K562 (cell line): ENCODE data around the gene PLCL2. TPM values are rescaled to one million over a fixed set of nuclear protein-coding genes. Genes with fewer than 3 reads are reported as not detected.

ENCODE experiments used
- MAFF ChIP-seq: IDR thresholded peaks from 2 replicates; pipeline ENCODE4 v1.6.1; 2012; ENCODE audit warnings: low read length, improper control_type of control experiment
- MTA3 ChIP-seq: fragments of 450-650 bp; formaldehyde crosslinking; IDR thresholded peaks from 2 replicates; pipeline ENCODE4 v1.6.1; 2017; ENCODE audit warnings: mild to moderate bottlenecking, borderline replicate concordance
- NCOA2 ChIP-seq, 2 experiments: fragments of 450-650 bp; IDR thresholded peaks; 2 replicates each; pipeline ENCODE4 v1.6.1; 2018; ENCODE audit warnings: mild to moderate bottlenecking in 2 of 2, moderate library complexity in 1 of 2; ENCODE audit not compliant: partially characterized antibody in 2 of 2
- PHTF2 ChIP-seq: fragments of 250-450 bp; sonication (Bioruptor Pico); IDR thresholded peaks from 2 replicates; pipeline ENCODE4 v1.5.0; 2021; ENCODE audit warnings: mild to moderate bottlenecking
- STAT5A ChIP-seq: IDR thresholded peaks from 2 replicates; pipeline ENCODE4 v1.6.1; 2012; ENCODE audit warnings: low read length, inconsistent platforms, borderline replicate concordance
- TAF1 ChIP-seq: IDR thresholded peaks from 2 replicates; pipeline ENCODE4 v1.6.1; 2011; ENCODE audit warnings: mild to moderate bottlenecking, low read length, moderate library complexity; ENCODE audit not compliant: insufficient read depth, control insufficient read depth, severe bottlenecking; ENCODE audit errors: extremely low read depth
- polyA plus RNA-seq, 8 experiments: library from polyadenylated mRNA; depleted of rRNA in 4 of 8; stranded (reverse) in 5 of 8; unstranded in 3 of 8; fragments of >200 nt; fragmentation: Nextera tagmentation in 2 of 8; fragmentation: Illumina TruSeq in 1 of 8; extraction: Ambion mirVana in 2 of 8; extraction: Trizol in 1 of 8; gene quantifications; 2 replicates each; pipeline versions ENCODE4 v1.2.1 to v1.2.3, GENCODE V29; 2011 to 2014; ENCODE audit warnings: inconsistent platforms in 1 of 8, missing spikeins in 1 of 8
- total RNA-seq, 7 experiments: library from RNA; depleted of rRNA in 6 of 7; stranded (reverse); fragments of >200 nt in 6 of 7; fragmentation: Illumina TruSeq in 2 of 7; extraction: Trizol in 2 of 7; gene quantifications; 2 replicates each; pipeline versions ENCODE4 v1.2.1 to v1.2.3, GENCODE V29; 2011 to 2021; ENCODE audit warnings: low replicate concordance in 1 of 7
- TF ChIP-seq, protein P1 (sequence below): fragments of 200-600 bp; sonication (generic); IDR thresholded peaks from one replicate; pipeline ENCODE4 v1.6.1; 2012; ENCODE audit warnings: mild to moderate bottlenecking, low read depth, low read length, inconsistent platforms
- TF ChIP-seq, protein P2 (sequence below), 3 experiments: fragments of 200-800 bp in 1 of 3; sonication (Bioruptor generic) in 1 of 3; sonication (generic) in 1 of 3; formaldehyde crosslinking in 1 of 3; IDR thresholded peaks; 2 replicates each; pipeline versions ENCODE4 v1.6.1 to v1.8.0; 2016 to 2022; ENCODE audit warnings: mild to moderate bottlenecking in 2 of 3, missing compliant biosample characterization in 2 of 3, missing genetic modification characterization in 2 of 3, missing genetic modification reagents in 1 of 3

The PLCL2 gene
- total and polyA plus RNA-seq, 9 of the 15 experiments (the other 6 are each of a cell fraction or from before 2014, with no cell fraction given), result 0.03 to 0.18 (median 0.11) TPM; not detected in 2

DNA sequence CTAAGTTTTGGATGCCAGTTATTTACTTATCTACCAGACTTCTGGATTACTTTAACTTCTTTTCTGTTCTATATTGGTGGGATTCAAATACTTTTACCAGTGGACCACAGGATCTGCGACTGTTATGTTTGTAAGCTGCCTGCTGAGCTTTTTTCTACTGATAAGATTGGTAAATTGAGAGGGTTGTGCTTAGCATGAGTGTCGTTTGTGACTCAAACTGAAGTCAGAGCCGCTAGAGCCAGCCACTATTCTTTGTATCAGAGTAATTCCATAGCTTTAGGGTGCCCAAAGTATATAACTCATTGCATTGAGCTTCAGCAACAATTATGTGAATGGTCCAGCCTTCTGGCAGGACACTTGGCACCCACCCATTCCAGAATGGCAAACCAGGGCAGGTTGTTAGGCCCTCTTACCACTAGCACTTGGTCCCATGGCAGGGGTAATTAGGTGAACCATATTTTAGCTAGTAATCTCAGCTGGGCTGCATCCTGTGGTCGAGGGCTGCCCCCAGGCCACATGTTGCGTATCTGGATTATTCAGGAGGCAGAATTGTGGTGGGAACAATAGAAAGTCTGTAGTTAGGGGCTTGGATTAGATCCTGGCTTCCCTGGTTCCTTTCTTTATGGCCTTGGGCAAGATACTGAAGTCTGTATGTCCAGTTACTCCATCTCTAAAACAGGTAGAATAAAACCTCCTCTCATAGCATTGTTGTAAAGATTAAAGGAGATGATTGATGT lies 6.0 kb downstream of the PLCL2 start (continued):
- TF ChIP-seq MAFF (no peak), TAF1 (no peak), NCOA2 (IDR thresholded peaks at IDR 0.05; ENCODE audit: partially characterized antibody in 2 of 2) (no peak), MTA3 (no peak), STAT5A (no peak), PHTF2 (no peak)
- TF ChIP-seq, protein P1, sequence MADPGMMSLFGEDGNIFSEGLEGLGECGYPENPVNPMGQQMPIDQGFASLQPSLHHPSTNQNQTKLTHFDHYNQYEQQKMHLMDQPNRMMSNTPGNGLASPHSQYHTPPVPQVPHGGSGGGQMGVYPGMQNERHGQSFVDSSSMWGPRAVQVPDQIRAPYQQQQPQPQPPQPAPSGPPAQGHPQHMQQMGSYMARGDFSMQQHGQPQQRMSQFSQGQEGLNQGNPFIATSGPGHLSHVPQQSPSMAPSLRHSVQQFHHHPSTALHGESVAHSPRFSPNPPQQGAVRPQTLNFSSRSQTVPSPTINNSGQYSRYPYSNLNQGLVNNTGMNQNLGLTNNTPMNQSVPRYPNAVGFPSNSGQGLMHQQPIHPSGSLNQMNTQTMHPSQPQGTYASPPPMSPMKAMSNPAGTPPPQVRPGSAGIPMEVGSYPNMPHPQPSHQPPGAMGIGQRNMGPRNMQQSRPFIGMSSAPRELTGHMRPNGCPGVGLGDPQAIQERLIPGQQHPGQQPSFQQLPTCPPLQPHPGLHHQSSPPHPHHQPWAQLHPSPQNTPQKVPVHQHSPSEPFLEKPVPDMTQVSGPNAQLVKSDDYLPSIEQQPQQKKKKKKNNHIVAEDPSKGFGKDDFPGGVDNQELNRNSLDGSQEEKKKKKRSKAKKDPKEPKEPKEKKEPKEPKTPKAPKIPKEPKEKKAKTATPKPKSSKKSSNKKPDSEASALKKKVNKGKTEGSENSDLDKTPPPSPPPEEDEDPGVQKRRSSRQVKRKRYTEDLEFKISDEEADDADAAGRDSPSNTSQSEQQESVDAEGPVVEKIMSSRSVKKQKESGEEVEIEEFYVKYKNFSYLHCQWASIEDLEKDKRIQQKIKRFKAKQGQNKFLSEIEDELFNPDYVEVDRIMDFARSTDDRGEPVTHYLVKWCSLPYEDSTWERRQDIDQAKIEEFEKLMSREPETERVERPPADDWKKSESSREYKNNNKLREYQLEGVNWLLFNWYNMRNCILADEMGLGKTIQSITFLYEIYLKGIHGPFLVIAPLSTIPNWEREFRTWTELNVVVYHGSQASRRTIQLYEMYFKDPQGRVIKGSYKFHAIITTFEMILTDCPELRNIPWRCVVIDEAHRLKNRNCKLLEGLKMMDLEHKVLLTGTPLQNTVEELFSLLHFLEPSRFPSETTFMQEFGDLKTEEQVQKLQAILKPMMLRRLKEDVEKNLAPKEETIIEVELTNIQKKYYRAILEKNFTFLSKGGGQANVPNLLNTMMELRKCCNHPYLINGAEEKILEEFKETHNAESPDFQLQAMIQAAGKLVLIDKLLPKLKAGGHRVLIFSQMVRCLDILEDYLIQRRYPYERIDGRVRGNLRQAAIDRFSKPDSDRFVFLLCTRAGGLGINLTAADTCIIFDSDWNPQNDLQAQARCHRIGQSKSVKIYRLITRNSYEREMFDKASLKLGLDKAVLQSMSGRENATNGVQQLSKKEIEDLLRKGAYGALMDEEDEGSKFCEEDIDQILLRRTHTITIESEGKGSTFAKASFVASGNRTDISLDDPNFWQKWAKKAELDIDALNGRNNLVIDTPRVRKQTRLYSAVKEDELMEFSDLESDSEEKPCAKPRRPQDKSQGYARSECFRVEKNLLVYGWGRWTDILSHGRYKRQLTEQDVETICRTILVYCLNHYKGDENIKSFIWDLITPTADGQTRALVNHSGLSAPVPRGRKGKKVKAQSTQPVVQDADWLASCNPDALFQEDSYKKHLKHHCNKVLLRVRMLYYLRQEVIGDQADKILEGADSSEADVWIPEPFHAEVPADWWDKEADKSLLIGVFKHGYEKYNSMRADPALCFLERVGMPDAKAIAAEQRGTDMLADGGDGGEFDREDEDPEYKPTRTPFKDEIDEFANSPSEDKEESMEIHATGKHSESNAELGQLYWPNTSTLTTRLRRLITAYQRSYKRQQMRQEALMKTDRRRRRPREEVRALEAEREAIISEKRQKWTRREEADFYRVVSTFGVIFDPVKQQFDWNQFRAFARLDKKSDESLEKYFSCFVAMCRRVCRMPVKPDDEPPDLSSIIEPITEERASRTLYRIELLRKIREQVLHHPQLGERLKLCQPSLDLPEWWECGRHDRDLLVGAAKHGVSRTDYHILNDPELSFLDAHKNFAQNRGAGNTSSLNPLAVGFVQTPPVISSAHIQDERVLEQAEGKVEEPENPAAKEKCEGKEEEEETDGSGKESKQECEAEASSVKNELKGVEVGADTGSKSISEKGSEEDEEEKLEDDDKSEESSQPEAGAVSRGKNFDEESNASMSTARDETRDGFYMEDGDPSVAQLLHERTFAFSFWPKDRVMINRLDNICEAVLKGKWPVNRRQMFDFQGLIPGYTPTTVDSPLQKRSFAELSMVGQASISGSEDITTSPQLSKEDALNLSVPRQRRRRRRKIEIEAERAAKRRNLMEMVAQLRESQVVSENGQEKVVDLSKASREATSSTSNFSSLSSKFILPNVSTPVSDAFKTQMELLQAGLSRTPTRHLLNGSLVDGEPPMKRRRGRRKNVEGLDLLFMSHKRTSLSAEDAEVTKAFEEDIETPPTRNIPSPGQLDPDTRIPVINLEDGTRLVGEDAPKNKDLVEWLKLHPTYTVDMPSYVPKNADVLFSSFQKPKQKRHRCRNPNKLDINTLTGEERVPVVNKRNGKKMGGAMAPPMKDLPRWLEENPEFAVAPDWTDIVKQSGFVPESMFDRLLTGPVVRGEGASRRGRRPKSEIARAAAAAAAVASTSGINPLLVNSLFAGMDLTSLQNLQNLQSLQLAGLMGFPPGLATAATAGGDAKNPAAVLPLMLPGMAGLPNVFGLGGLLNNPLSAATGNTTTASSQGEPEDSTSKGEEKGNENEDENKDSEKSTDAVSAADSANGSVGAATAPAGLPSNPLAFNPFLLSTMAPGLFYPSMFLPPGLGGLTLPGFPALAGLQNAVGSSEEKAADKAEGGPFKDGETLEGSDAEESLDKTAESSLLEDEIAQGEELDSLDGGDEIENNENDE, result no peak
- TF ChIP-seq, protein P2, sequence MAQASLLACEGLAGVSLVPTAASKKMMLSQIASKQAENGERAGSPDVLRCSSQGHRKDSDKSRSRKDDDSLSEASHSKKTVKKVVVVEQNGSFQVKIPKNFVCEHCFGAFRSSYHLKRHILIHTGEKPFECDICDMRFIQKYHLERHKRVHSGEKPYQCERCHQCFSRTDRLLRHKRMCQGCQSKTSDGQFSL (CRISPR knock-in tag; IDR thresholded peaks at IDR 0.05), result no peak
- TF ChIP-seq, protein P2 (tag; IDR thresholded peaks at IDR 0.05), result no peak
